Breast epithelium (tissue), 3 donors: ENCODE measurements around the gene KIAA0232.

Source experiments
- POLR2A ChIP-seq: fragments of 450-650 bp; IDR thresholded peaks from one replicate; pipeline ENCODE4 v1.6.1; 2016; ENCODE audit warnings: antibody characterized with exemption, mild to moderate bottlenecking, moderate library complexity
- POLR2AphosphoS5 ChIP-seq, 3 donors: sonication (generic); formaldehyde crosslinking; IDR thresholded peaks; one replicate each; pipeline ENCODE4 v1.6.1; 2017; ENCODE audit warnings: antibody characterized with exemption in 3 of 3
- TF ChIP-seq, protein P1 (sequence below), 3 donors: fragments of 450-650 bp; IDR thresholded peaks; one replicate each; pipeline ENCODE4 v1.5.1; 2016 to 2017; ENCODE audit warnings: antibody characterized with exemption in 3 of 3, mild to moderate bottlenecking in 3 of 3, moderate library complexity in 3 of 3

DNA sequence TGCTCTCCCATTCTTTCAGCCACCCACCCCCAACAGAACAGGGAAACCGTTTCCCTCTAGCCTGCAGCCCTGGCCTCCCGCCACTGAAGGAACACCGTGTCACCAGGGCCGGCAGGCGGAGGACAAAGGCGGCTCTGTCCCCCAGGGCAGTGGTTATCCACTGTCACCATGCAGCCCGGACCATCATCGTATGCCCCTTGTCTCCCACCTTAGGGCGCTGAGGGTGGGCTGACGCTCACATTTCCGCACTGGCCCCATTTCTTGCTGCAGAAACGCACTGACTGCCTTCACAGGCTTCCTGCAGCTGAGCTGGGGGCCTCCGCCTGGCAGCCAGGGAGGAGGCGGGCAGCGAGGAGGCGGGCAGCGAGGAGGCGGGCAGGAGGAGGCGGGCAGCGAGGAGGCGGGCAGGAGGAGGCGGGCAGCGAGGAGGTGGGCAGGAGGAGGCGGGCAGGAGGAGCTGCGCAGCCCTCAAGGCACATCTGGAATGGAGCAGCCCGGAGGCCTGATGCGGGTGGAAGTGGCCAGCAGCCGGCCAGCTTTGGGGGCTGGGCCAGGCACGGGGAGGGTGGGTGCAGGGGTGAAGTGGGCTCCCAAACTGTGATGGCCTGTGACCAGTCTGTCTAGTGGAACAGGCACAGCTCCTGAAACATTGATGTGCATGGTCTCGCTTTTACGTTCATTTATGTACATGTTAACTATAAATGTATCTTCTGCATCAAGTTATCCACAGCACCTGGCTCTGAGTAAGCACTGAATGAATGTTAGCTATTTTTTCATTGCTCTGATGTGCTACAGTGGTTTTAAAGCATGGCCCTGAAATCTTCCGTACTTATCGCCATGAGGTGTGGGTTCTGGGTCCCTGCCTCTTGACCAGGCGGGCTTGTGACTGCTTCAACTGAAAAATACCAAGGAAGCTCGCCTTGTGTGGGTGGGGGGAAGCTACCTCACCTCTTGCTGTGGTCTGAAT lies 20.6 kb upstream of the KIAA0232 start:
- TF ChIP-seq, protein P1, sequence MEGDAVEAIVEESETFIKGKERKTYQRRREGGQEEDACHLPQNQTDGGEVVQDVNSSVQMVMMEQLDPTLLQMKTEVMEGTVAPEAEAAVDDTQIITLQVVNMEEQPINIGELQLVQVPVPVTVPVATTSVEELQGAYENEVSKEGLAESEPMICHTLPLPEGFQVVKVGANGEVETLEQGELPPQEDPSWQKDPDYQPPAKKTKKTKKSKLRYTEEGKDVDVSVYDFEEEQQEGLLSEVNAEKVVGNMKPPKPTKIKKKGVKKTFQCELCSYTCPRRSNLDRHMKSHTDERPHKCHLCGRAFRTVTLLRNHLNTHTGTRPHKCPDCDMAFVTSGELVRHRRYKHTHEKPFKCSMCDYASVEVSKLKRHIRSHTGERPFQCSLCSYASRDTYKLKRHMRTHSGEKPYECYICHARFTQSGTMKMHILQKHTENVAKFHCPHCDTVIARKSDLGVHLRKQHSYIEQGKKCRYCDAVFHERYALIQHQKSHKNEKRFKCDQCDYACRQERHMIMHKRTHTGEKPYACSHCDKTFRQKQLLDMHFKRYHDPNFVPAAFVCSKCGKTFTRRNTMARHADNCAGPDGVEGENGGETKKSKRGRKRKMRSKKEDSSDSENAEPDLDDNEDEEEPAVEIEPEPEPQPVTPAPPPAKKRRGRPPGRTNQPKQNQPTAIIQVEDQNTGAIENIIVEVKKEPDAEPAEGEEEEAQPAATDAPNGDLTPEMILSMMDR (IDR thresholded peaks at IDR 0.05), result peak in 1 of 3 donors; percentile 16
- TF ChIP-seq POLR2A, result no peak
- peak in 1 of 3 donors; percentile 14 for TF ChIP-seq POLR2AphosphoS5 (IDR thresholded peaks at IDR 0.05)
